ENCODE measurements around the gene ZNF44. TPM values are rescaled to one million over a fixed set of nuclear protein-coding genes. Genes with fewer than 3 reads are reported as not detected.

ZNF44 gene
- total and polyA plus RNA-seq, 2 of the 13 experiments (the other 11 are each of a cell fraction or from before 2014, with no cell fraction given), result 6.9 to 15.7 TPM

- TF ChIP-seq ZNF737 (CRISPR knock-in tag; IDR thresholded peaks at IDR 0.05; ENCODE audit: borderline replicate concordance), result no peak
- TF ChIP-seq STAT5B (CRISPR knock-in tag; IDR thresholded peaks at IDR 0.05), result no peak
- no peak for TF ChIP-seq ZUFSP (CRISPR knock-in tag; IDR thresholded peaks at IDR 0.05; ENCODE audit: borderline replicate concordance)
- TF ChIP-seq ZNF280D (CRISPR knock-in tag; IDR thresholded peaks at IDR 0.05), result no peak
Observed at GRCh38 chr19:12284226-12284625, 10.5 kb downstream of the ZNF44 start (continued).

- no peak for ATAC-seq
- 97% methylated on average over 2 of the region's 2 CpGs for WGBS (ENCODE audit: low lambda C conversion rate)
- Histone ChIP-seq H3K4me1 (ENCODE audit: insufficient read depth, low read length) (peaks cover 9% of the 10 kb centered on the region; the same call in 1 of the 2 replicates), H2AFZ (ENCODE audit: low read length) (no peak overlapping the region), H3K9me3 (ENCODE audit: low read length) (peaks cover 14% of the 10 kb centered on the region), H3K27ac (ENCODE audit: extremely low read length, insufficient read depth, low read length) (no peak overlapping the region), H3K36me3 (replicated peaks in 1 of 2; ENCODE audit: control insufficient read depth in 1 of 2, insufficient read depth in 2 of 2, low read length in 2 of 2) (peaks cover 9 to 12% of the 10 kb centered on the region in 2 experiments), H3K27me3 (ENCODE audit: control insufficient read depth in 1 of 2, insufficient read depth in 2 of 2, low read length in 2 of 2) (no peaks in the 10 kb centered on the region), H3K4me2 (ENCODE audit: low read depth, low read length) (no peak overlapping the region), H4K20me1 (ENCODE audit: insufficient read depth, low read length) (no peaks in the 10 kb centered on the region), H3K4me3 (replicated peaks in 1 of 3; ENCODE audit: insufficient read depth in 1 of 3, low read depth in 2 of 3, low read length in 3 of 3) (no peak overlapping the region), H3K79me2 (ENCODE audit: insufficient read depth, low read length) (peaks cover 63% of the 10 kb centered on the region), H3K9ac (ENCODE audit: insufficient read depth, low read depth, low read length) (no peak overlapping the region)
- DNase-seq (ENCODE audit: low spot score), result no peak
- ChIA-PET POLR2A (interaction anchor here (1.3 kb wide), 1 partner anchor 55 kb away, joined by 3 read pairs; the partner anchor contains the start of gene ZNF563), CTCF (ENCODE audit: low intra/inter-chr PET ratio, low total read pairs) (no interaction called here)
- FAIRE-seq, result no peak
- in situ Hi-C loops (cut with HindIII; ENCODE audit: extremely low pct_ligation_motif_present, low pct_unique_long_range_greater_than_20kb), result no loop called here
- TF ChIP-seq NKX3-1 (CRISPR knock-in tag; IDR thresholded peaks at IDR 0.05) (no peak), ZSCAN29 (CRISPR knock-in tag; conservative IDR thresholded peaks at IDR 0.05) (no peak), ZNF552 (CRISPR knock-in tag; IDR thresholded peaks at IDR 0.05; ENCODE audit: borderline replicate concordance) (no peak), ZBTB37 (CRISPR knock-in tag; IDR thresholded peaks at IDR 0.05) (no peak), NPAS2 (CRISPR knock-in tag; IDR thresholded peaks at IDR 0.05; ENCODE audit: borderline replicate concordance) (no peak), RAD21 (CRISPR knock-in tag; IDR thresholded peaks at IDR 0.05) (no peak), FOXM1 (CRISPR knock-in tag; IDR thresholded peaks at IDR 0.05) (no peak), THAP7 (CRISPR knock-in tag; IDR thresholded peaks at IDR 0.05) (no peak), ZBTB2 (CRISPR knock-in tag; IDR thresholded peaks at IDR 0.05; ENCODE audit: low read depth) (no peak), KDM5A (IDR thresholded peaks at IDR 0.05; ENCODE audit: borderline replicate concordance, low read length) (no peak)
- intact Hi-C loops (cut with micrococcal nuclease; ENCODE audit: unreplicated experiment), result no loop called here
- no TSS peak for BruUV-seq (replicated peaks)
Observed at GRCh38 chr19:12278713-12279112, 16.0 kb downstream of the ZNF44 start.

Measured in HepG2 (cell line).